GM23338 (cell line): Measurements from ENCODE around the gene CDH4. TPM values are rescaled to one million over a fixed set of nuclear protein-coding genes. Genes with fewer than 3 reads are reported as not detected.

ENCODE experiments used
- ATAC-seq: fragments of 200-7000 bp; cut with Tn5 transposase; 3 replicates; pipeline ENCODE4 v1.9.1; 2020
- DNase-seq: peaks from one replicate; pipeline ENCODE4 v3.0.0-alpha.2; 2015; ENCODE audit warnings: low spot score
- H2AFZ ChIP-seq: fragments of 200-600 bp; sonication (generic); 2 replicates; pipeline ENCODE4 v1.8.0; 2016; ENCODE audit warnings: antibody characterized with exemption, mild to moderate bottlenecking, moderate library complexity
- H3F3A ChIP-seq: fragments of 200-600 bp; sonication (generic); replicated peaks from 2 replicates; pipeline ENCODE4 v1.8.0; 2017; ENCODE audit warnings: antibody characterized with exemption, mixed run types, low read depth
- H3K27ac ChIP-seq: fragments of 200-600 bp; sonication (generic); 2 replicates; pipeline ENCODE4 v1.6.1; 2016; ENCODE audit warnings: low read depth
- H3K27me3 ChIP-seq: fragments of 200-600 bp; sonication (generic); 2 replicates; pipeline ENCODE4 v1.8.0; 2016; ENCODE audit warnings: mild to moderate bottlenecking, mixed run types, moderate library complexity; ENCODE audit not compliant: insufficient read depth
- H3K36me3 ChIP-seq: fragments of 200-600 bp; sonication (generic); 2 replicates; pipeline ENCODE4 v1.8.0; 2016; ENCODE audit warnings: mild to moderate bottlenecking; ENCODE audit not compliant: insufficient read depth
- H3K4me1 ChIP-seq: fragments of 200-600 bp; sonication (generic); 2 replicates; pipeline ENCODE4 v1.8.0; 2016; ENCODE audit warnings: mild to moderate bottlenecking, moderate library complexity; ENCODE audit not compliant: insufficient read depth
- H3K4me2 ChIP-seq: fragments of 200-600 bp; sonication (generic); 2 replicates; pipeline ENCODE4 v1.7.1; 2017; ENCODE audit warnings: mixed run types
- H3K4me3 ChIP-seq: fragments of 200-600 bp; sonication (generic); 2 replicates; pipeline ENCODE4 v1.6.1; 2016; ENCODE audit warnings: mixed run types
- H3K79me2 ChIP-seq: fragments of 200-600 bp; sonication (generic); replicated peaks from 2 replicates; pipeline ENCODE4 v1.8.0; 2017; ENCODE audit warnings: mild to moderate bottlenecking; ENCODE audit not compliant: insufficient read depth
- H3K9me2 ChIP-seq: fragments of 200-600 bp; sonication (generic); 2 replicates; pipeline ENCODE4 v1.8.0; 2017; ENCODE audit not compliant: insufficient read depth
- H4K20me1 ChIP-seq: fragments of 200-600 bp; sonication (generic); replicated peaks from 2 replicates; pipeline ENCODE4 v1.8.0; 2017; ENCODE audit warnings: mild to moderate bottlenecking; ENCODE audit not compliant: insufficient read depth
- H3K27ac Mint-ChIP-seq: 2 replicates; pipeline ENCODE4 v1.8.0; 2020; ENCODE audit warnings: inconsistent platforms, mild to moderate bottlenecking, moderate library complexity, mixed read lengths
- H3K27me3 Mint-ChIP-seq: 3 replicates; pipeline ENCODE4 v1.8.0; 2022; ENCODE audit warnings: low read depth, mild to moderate bottlenecking, moderate library complexity, mixed read lengths, inconsistent platforms; ENCODE audit not compliant: insufficient read depth, poor library complexity
- H3K36me3 Mint-ChIP-seq: 3 replicates; pipeline ENCODE4 v1.8.0; 2021; ENCODE audit warnings: low read depth, mild to moderate bottlenecking, inconsistent platforms, moderate library complexity, mixed read lengths
- H3K4me1 Mint-ChIP-seq: 3 replicates; pipeline ENCODE4 v1.8.0; 2020; ENCODE audit warnings: mild to moderate bottlenecking, inconsistent platforms, mixed read lengths
- H3K4me3 Mint-ChIP-seq: 3 replicates; pipeline ENCODE4 v1.8.0; 2021; ENCODE audit warnings: moderate library complexity, mild to moderate bottlenecking, inconsistent platforms, mixed read lengths
- H3K9me3 Mint-ChIP-seq: 3 replicates; pipeline ENCODE4 v1.8.0; 2020; ENCODE audit warnings: moderate library complexity, mild to moderate bottlenecking, inconsistent platforms, mixed read lengths
- EZH2phosphoT487 ChIP-seq: fragments of 200-600 bp; sonication (generic); IDR thresholded peaks from one replicate; pipeline ENCODE4 v1.8.1; 2018; ENCODE audit warnings: antibody characterized with exemption; ENCODE audit not compliant: unreplicated experiment
- JUNB ChIP-seq: IDR thresholded peaks from one replicate; pipeline ENCODE4 v1.6.1; 2016; ENCODE audit warnings: antibody characterized with exemption; ENCODE audit not compliant: unreplicated experiment
- ZNF114 ChIP-seq: fragments of 250-450 bp; sonication (Bioruptor Pico); IDR thresholded peaks from 2 replicates; pipeline ENCODE4 v1.5.0; 2020; ENCODE audit warnings: mild to moderate bottlenecking, moderate library complexity
- ZNF331 ChIP-seq: fragments of 250-450 bp; sonication (Bioruptor Pico); IDR thresholded peaks from 2 replicates; pipeline ENCODE4 v1.5.0; 2020; ENCODE audit warnings: low read depth, mild to moderate bottlenecking, moderate library complexity
- polyA plus RNA-seq: library from polyadenylated mRNA; unstranded; fragments of >200 nt; fragmentation: Nextera tagmentation; extraction: Ambion mirVana; gene quantifications from 2 replicates; pipeline ENCODE4 v1.2.1, GENCODE V29; 2016
- total RNA-seq: library from RNA; depleted of rRNA; stranded (reverse); fragments of >200 nt; shearing (Covaris generic); gene quantifications from 2 replicates; pipeline ENCODE4 v1.2.3, GENCODE V29; 2014
- TF ChIP-seq, protein P1 (sequence below): fragments of 250-450 bp; sonication (Bioruptor Pico); IDR thresholded peaks from 2 replicates; pipeline ENCODE4 v1.5.0; 2020; ENCODE audit warnings: mild to moderate bottlenecking, moderate library complexity
- TF ChIP-seq, protein P2 (sequence below): IDR thresholded peaks from 2 replicates; pipeline ENCODE4 v1.6.1; 2016; ENCODE audit warnings: antibody characterized with exemption

The CDH4 gene
- total and polyA plus RNA-seq, 2 experiments from 2014 or later = 1.2 to 4.2 TPM

DNA sequence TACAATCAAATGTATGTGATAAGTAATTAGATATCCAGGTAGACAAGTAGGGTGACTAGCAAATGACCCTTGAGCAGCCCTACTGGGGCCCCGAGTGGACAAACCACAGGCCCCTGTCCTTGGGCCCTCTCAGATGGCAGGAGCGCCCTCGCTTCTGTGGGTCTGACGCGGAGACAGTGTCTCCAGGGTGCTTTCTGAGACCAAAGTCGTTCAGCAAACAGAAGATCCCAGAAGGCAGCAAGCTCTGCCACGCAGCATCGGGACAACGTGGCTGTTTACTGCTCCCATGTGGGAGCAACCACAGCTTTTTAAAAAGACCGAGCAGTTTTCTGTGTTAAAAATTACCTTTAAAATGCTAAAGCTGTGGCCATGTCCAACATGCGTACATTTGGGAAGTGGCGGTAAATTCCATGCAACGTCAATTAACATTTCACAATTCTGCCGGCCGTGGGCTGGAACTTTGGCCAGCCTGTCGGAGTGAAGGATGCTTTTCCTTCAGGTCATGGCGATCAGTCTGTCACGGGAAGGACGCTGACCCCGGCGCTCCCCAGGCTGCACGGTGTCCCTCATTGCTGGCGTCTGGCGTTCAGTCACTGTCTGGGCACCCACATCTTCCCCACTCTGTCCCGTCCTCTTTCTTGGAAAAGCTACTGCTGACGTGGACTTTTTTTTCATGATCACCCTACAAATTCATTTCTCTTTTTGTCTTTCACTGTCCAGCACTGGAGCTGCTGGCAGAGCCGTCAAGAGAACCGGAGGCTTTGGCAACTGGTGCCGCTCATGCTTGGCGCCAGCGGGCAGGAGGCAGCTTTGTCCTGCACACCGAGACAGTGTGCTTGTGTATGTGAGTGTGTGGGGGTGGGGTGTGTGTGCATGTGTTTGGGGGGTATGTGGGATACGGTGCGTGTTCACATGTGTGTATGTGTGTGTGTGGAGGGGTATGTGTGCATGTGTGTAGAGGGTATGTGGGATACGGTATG, 293.1 kb downstream of the CDH4 start:
- no peaks in the 10 kb centered on the region for H3F3A ChIP-seq
- H3K4me3 Mint-ChIP-seq = no peak overlapping the region
- H3K36me3 Mint-ChIP-seq = no peaks in the 10 kb centered on the region
- TF ChIP-seq EZH2phosphoT487 (no peak), ZNF114 (CRISPR knock-in tag) (no peak), JUNB (no peak), ZNF331 (no peak)
- TF ChIP-seq, protein P1, sequence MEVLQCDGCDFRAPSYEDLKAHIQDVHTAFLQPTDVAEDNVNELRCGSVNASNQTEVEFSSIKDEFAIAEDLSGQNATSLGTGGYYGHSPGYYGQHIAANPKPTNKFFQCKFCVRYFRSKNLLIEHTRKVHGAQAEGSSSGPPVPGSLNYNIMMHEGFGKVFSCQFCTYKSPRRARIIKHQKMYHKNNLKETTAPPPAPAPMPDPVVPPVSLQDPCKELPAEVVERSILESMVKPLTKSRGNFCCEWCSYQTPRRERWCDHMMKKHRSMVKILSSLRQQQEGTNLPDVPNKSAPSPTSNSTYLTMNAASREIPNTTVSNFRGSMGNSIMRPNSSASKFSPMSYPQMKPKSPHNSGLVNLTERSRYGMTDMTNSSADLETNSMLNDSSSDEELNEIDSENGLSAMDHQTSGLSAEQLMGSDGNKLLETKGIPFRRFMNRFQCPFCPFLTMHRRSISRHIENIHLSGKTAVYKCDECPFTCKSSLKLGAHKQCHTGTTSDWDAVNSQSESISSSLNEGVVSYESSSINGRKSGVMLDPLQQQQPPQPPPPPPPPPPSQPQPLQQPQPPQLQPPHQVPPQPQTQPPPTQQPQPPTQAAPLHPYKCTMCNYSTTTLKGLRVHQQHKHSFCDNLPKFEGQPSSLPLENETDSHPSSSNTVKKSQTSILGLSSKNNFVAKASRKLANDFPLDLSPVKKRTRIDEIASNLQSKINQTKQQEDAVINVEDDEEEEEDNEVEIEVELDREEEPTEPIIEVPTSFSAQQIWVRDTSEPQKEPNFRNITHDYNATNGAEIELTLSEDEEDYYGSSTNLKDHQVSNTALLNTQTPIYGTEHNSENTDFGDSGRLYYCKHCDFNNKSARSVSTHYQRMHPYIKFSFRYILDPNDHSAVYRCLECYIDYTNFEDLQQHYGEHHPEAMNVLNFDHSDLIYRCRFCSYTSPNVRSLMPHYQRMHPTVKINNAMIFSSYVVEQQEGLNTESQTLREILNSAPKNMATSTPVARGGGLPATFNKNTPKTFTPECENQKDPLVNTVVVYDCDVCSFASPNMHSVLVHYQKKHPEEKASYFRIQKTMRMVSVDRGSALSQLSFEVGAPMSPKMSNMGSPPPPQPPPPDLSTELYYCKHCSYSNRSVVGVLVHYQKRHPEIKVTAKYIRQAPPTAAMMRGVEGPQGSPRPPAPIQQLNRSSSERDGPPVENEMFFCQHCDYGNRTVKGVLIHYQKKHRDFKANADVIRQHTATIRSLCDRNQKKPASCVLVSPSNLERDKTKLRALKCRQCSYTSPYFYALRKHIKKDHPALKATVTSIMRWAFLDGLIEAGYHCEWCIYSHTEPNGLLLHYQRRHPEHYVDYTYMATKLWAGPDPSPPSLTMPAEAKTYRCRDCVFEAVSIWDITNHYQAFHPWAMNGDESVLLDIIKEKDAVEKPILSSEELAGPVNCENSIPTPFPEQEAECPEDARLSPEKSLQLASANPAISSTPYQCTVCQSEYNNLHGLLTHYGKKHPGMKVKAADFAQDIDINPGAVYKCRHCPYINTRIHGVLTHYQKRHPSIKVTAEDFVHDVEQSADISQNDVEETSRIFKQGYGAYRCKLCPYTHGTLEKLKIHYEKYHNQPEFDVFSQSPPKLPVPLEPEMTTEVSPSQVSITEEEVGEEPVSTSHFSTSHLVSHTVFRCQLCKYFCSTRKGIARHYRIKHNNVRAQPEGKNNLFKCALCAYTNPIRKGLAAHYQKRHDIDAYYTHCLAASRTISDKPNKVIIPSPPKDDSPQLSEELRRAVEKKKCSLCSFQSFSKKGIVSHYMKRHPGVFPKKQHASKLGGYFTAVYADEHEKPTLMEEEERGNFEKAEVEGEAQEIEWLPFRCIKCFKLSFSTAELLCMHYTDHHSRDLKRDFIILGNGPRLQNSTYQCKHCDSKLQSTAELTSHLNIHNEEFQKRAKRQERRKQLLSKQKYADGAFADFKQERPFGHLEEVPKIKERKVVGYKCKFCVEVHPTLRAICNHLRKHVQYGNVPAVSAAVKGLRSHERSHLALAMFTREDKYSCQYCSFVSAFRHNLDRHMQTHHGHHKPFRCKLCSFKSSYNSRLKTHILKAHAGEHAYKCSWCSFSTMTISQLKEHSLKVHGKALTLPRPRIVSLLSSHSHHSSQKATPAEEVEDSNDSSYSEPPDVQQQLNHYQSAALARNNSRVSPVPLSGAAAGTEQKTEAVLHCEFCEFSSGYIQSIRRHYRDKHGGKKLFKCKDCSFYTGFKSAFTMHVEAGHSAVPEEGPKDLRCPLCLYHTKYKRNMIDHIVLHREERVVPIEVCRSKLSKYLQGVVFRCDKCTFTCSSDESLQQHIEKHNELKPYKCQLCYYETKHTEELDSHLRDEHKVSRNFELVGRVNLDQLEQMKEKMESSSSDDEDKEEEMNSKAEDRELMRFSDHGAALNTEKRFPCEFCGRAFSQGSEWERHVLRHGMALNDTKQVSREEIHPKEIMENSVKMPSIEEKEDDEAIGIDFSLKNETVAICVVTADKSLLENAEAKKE (CRISPR knock-in tag) = no peak
- TF ChIP-seq, protein P2, sequence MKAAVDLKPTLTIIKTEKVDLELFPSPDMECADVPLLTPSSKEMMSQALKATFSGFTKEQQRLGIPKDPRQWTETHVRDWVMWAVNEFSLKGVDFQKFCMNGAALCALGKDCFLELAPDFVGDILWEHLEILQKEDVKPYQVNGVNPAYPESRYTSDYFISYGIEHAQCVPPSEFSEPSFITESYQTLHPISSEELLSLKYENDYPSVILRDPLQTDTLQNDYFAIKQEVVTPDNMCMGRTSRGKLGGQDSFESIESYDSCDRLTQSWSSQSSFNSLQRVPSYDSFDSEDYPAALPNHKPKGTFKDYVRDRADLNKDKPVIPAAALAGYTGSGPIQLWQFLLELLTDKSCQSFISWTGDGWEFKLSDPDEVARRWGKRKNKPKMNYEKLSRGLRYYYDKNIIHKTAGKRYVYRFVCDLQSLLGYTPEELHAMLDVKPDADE = no peak
- H4K20me1 ChIP-seq = no peaks in the 10 kb centered on the region
- no peak for DNase-seq
- no peak overlapping the region for H3K27ac ChIP-seq
- H3K27me3 ChIP-seq = no peaks in the 10 kb centered on the region
- no peak overlapping the region for H2AFZ ChIP-seq
- peaks cover 20% of the 10 kb centered on the region for H3K27me3 Mint-ChIP-seq
- H3K79me2 ChIP-seq = no peaks in the 10 kb centered on the region
- H3K9me3 Mint-ChIP-seq = no peaks in the 10 kb centered on the region
- no peak overlapping the region for H3K4me2 ChIP-seq
- H3K36me3 ChIP-seq = no peaks in the 10 kb centered on the region
- H3K4me3 ChIP-seq = no peak overlapping the region
- no peak for ATAC-seq
- H3K9me2 ChIP-seq = no peaks in the 10 kb centered on the region
- no peaks in the 10 kb centered on the region for H3K4me1 Mint-ChIP-seq
- no peaks in the 10 kb centered on the region for H3K4me1 ChIP-seq
- H3K27ac Mint-ChIP-seq = no peak overlapping the region
